ENCODE measurements around the gene BMP3.

DNA sequence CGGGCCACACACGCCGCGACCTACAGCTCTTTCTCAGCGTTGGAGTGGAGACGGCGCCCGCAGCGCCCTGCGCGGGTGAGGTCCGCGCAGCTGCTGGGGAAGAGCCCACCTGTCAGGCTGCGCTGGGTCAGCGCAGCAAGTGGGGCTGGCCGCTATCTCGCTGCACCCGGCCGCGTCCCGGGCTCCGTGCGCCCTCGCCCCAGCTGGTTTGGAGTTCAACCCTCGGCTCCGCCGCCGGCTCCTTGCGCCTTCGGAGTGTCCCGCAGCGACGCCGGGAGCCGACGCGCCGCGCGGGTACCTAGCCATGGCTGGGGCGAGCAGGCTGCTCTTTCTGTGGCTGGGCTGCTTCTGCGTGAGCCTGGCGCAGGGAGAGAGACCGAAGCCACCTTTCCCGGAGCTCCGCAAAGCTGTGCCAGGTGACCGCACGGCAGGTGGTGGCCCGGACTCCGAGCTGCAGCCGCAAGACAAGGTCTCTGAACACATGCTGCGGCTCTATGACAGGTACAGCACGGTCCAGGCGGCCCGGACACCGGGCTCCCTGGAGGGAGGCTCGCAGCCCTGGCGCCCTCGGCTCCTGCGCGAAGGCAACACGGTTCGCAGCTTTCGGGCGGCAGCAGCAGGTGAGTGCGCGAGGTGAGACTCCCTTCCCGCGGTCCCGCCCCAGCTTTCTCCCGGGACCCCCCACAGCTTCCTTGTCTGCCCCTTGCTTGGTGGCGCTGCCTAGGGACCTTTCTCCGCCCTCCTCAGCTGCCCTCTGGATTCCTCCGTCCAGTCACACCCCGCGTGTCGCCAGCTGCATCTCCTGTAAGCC, 678 bp downstream of the BMP3 start:
- no peak for TF ChIP-seq FOXJ3 (CRISPR knock-in tag; IDR thresholded peaks at IDR 0.05)
- TF ChIP-seq RXRA (IDR thresholded peaks at IDR 0.05; ENCODE audit: borderline replicate concordance, low read depth), result no peak
- TF ChIP-seq JUND (IDR thresholded peaks at IDR 0.05), result no peak
- TF ChIP-seq GABPA (IDR thresholded peaks at IDR 0.05; ENCODE audit: low read depth), result no peak
- TF ChIP-seq REST (IDR thresholded peaks at IDR 0.05; ENCODE audit: low read depth, low read length), result no peak
- no peak for TF ChIP-seq SIN3A (IDR thresholded peaks at IDR 0.05; ENCODE audit: borderline replicate concordance, low read depth, low read length)
- no peak for TF ChIP-seq RCOR1 (IDR thresholded peaks at IDR 0.05; ENCODE audit: low read length)
- no peak for TF ChIP-seq TCF12 (IDR thresholded peaks at IDR 0.05)
- TF ChIP-seq RAD21 (IDR thresholded peaks at IDR 0.05; ENCODE audit: low read length), result no peak
- TF ChIP-seq CTCF (IDR thresholded peaks at IDR 0.05), result no peak
- TF ChIP-seq USF2 (IDR thresholded peaks at IDR 0.05; ENCODE audit: borderline replicate concordance, low read depth, low read length), result no peak
- no peak for TF ChIP-seq YY1 (IDR thresholded peaks at IDR 0.05; ENCODE audit: low read depth)
- TF ChIP-seq MXI1 (IDR thresholded peaks at IDR 0.05; ENCODE audit: low read depth, low read length), result no peak
